ENCODE measurements around the gene CDK15.
A peak's percentile ranks its signal among the peaks of the same experiment; 100 is the strongest.

CDK15 gene

GRCh38 chr2:201900362-201900761 lies 94.0 kb downstream of the CDK15 start:
- Histone ChIP-seq H3K27me3 (ENCODE audit: control insufficient read depth, insufficient read depth, low read length) (peaks cover 7% of the 10 kb centered on the region), H3K36me3 (ENCODE audit: insufficient read depth, low read length) (no peaks in the 10 kb centered on the region), H3K4me3 (ENCODE audit: low read length) (no peak overlapping the region), H3K4me2 (ENCODE audit: low read length) (no peak overlapping the region), H3K9me3 (replicated peaks; ENCODE audit: low read length) (no peaks in the 10 kb centered on the region), H3K4me1 (ENCODE audit: control insufficient read depth, insufficient read depth, low read length) (peaks cover 6% of the 10 kb centered on the region), H3K9ac (ENCODE audit: low read depth, low read length) (no peak overlapping the region)

GRCh38 chr2:201901786-201902185 lies 95.4 kb downstream of the CDK15 start:
- peaks cover 7% of the 10 kb centered on the region for H3K27me3 ChIP-seq (ENCODE audit: control insufficient read depth, insufficient read depth, low read length)
- no peak overlapping the region for H3K4me2 ChIP-seq (ENCODE audit: low read length)
- no peaks in the 10 kb centered on the region for H3K36me3 ChIP-seq (ENCODE audit: insufficient read depth, low read length)
- H3K4me3 ChIP-seq (ENCODE audit: low read length) = no peak overlapping the region
- no peaks in the 10 kb centered on the region for H3K9me3 ChIP-seq (replicated peaks; ENCODE audit: low read length)
- H3K9ac ChIP-seq (ENCODE audit: low read depth, low read length) = no peak overlapping the region
- H3K4me1 ChIP-seq (ENCODE audit: control insufficient read depth, insufficient read depth, low read length) = peaks cover 6% of the 10 kb centered on the region

GRCh38 chr2:201904538-201905420 lies 98.4 kb downstream of the CDK15 start:
- H3K4me3 ChIP-seq (ENCODE audit: low read length) = no peak overlapping the region
- no peaks in the 10 kb centered on the region for H3K9me3 ChIP-seq (replicated peaks; ENCODE audit: low read length)
- H3K4me1 ChIP-seq (ENCODE audit: control insufficient read depth, insufficient read depth, low read length) = peaks cover 16% of the 10 kb centered on the region
- no peak overlapping the region for H3K4me2 ChIP-seq (ENCODE audit: low read length)
- H3K9ac ChIP-seq (ENCODE audit: low read depth, low read length) = no peak overlapping the region
- no peaks in the 10 kb centered on the region for H3K27me3 ChIP-seq (ENCODE audit: control insufficient read depth, insufficient read depth, low read length)
- no peaks in the 10 kb centered on the region for H3K36me3 ChIP-seq (ENCODE audit: insufficient read depth, low read length)

- Histone ChIP-seq H3K9me3 (replicated peaks; ENCODE audit: low read length) (no peaks in the 10 kb centered on the region), H3K4me3 (ENCODE audit: low read length) (no peak overlapping the region), H3K36me3 (ENCODE audit: insufficient read depth, low read length) (no peaks in the 10 kb centered on the region), H3K27me3 (ENCODE audit: control insufficient read depth, insufficient read depth, low read length) (no peaks in the 10 kb centered on the region), H3K4me2 (ENCODE audit: low read length) (no peak overlapping the region), H3K4me1 (ENCODE audit: control insufficient read depth, insufficient read depth, low read length) (peaks cover 22% of the 10 kb centered on the region), H3K9ac (ENCODE audit: low read depth, low read length) (no peak overlapping the region)
Measured at GRCh38 chr2:201906777-201907562, 100.6 kb downstream of the CDK15 start.

- H3K4me2 ChIP-seq (ENCODE audit: low read length) = no peak overlapping the region
- H3K9ac ChIP-seq (ENCODE audit: low read depth, low read length) = no peak overlapping the region
- no peaks in the 10 kb centered on the region for H3K27me3 ChIP-seq (ENCODE audit: control insufficient read depth, insufficient read depth, low read length)
- H3K36me3 ChIP-seq (ENCODE audit: insufficient read depth, low read length) = no peaks in the 10 kb centered on the region
- no peak overlapping the region for H3K4me3 ChIP-seq (ENCODE audit: low read length)
- peaks cover 22% of the 10 kb centered on the region for H3K4me1 ChIP-seq (ENCODE audit: control insufficient read depth, insufficient read depth, low read length)
- no peaks in the 10 kb centered on the region for H3K9me3 ChIP-seq (replicated peaks; ENCODE audit: low read length)
Measured at GRCh38 chr2:201907563-201907881, 101.2 kb downstream of the CDK15 start.

- peaks cover 22% of the 10 kb centered on the region for H3K4me1 ChIP-seq (ENCODE audit: control insufficient read depth, insufficient read depth, low read length)
- H3K27me3 ChIP-seq (ENCODE audit: control insufficient read depth, insufficient read depth, low read length) = no peaks in the 10 kb centered on the region
- no peak overlapping the region for H3K9ac ChIP-seq (ENCODE audit: low read depth, low read length)
- H3K9me3 ChIP-seq (replicated peaks; ENCODE audit: low read length) = no peaks in the 10 kb centered on the region
- no peak overlapping the region for H3K4me3 ChIP-seq (ENCODE audit: low read length)
- peak overlapping the region; percentile 11 for H3K4me2 ChIP-seq (ENCODE audit: low read length)
- H3K36me3 ChIP-seq (ENCODE audit: insufficient read depth, low read length) = no peaks in the 10 kb centered on the region
Measured at GRCh38 chr2:201908901-201909300, 102.6 kb downstream of the CDK15 start.

GRCh38 chr2:201909348-201909747 lies 103.0 kb downstream of the CDK15 start:
- Histone ChIP-seq H3K27me3 (ENCODE audit: control insufficient read depth, insufficient read depth, low read length) (no peaks in the 10 kb centered on the region), H3K9me3 (replicated peaks; ENCODE audit: low read length) (no peaks in the 10 kb centered on the region), H3K4me3 (ENCODE audit: low read length) (peak overlapping the region; percentile 35), H3K4me1 (ENCODE audit: control insufficient read depth, insufficient read depth, low read length) (peaks cover 22% of the 10 kb centered on the region), H3K9ac (ENCODE audit: low read depth, low read length) (no peak overlapping the region), H3K36me3 (ENCODE audit: insufficient read depth, low read length) (no peaks in the 10 kb centered on the region), H3K4me2 (ENCODE audit: low read length) (peak overlapping the region; percentile 73)

- Histone ChIP-seq H3K4me1 (ENCODE audit: control insufficient read depth, insufficient read depth, low read length) (peaks cover 19% of the 10 kb centered on the region), H3K27me3 (ENCODE audit: control insufficient read depth, insufficient read depth, low read length) (no peaks in the 10 kb centered on the region), H3K4me2 (ENCODE audit: low read length) (peak overlapping the region; percentile 73), H3K4me3 (ENCODE audit: low read length) (peak overlapping the region; percentile 35), H3K36me3 (ENCODE audit: insufficient read depth, low read length) (no peaks in the 10 kb centered on the region), H3K9me3 (replicated peaks; ENCODE audit: low read length) (no peaks in the 10 kb centered on the region), H3K9ac (ENCODE audit: low read depth, low read length) (no peak overlapping the region)
Measured at GRCh38 chr2:201909961-201910361, 103.6 kb downstream of the CDK15 start.

GRCh38 chr2:201911372-201911771 lies 105.0 kb downstream of the CDK15 start:
- no peak overlapping the region for H3K4me3 ChIP-seq (ENCODE audit: low read length)
- H3K9ac ChIP-seq (ENCODE audit: low read depth, low read length) = no peak overlapping the region
- no peaks in the 10 kb centered on the region for H3K27me3 ChIP-seq (ENCODE audit: control insufficient read depth, insufficient read depth, low read length)
- no peaks in the 10 kb centered on the region for H3K9me3 ChIP-seq (replicated peaks; ENCODE audit: low read length)
- peaks cover 16% of the 10 kb centered on the region for H3K4me1 ChIP-seq (ENCODE audit: control insufficient read depth, insufficient read depth, low read length)
- no peaks in the 10 kb centered on the region for H3K36me3 ChIP-seq (ENCODE audit: insufficient read depth, low read length)
- H3K4me2 ChIP-seq (ENCODE audit: low read length) = no peak overlapping the region

GRCh38 chr2:201913201-201913600 lies 106.9 kb downstream of the CDK15 start:
- Histone ChIP-seq H3K27me3 (ENCODE audit: control insufficient read depth, insufficient read depth, low read length) (no peaks in the 10 kb centered on the region), H3K4me2 (ENCODE audit: low read length) (no peak overlapping the region), H3K9ac (ENCODE audit: low read depth, low read length) (no peak overlapping the region), H3K9me3 (replicated peaks; ENCODE audit: low read length) (no peaks in the 10 kb centered on the region), H3K4me3 (ENCODE audit: low read length) (no peak overlapping the region), H3K36me3 (ENCODE audit: insufficient read depth, low read length) (no peaks in the 10 kb centered on the region), H3K4me1 (ENCODE audit: control insufficient read depth, insufficient read depth, low read length) (peaks cover 16% of the 10 kb centered on the region)

- H3K27me3 ChIP-seq (ENCODE audit: control insufficient read depth, insufficient read depth, low read length) = no peaks in the 10 kb centered on the region
- H3K9me3 ChIP-seq (replicated peaks; ENCODE audit: low read length) = no peaks in the 10 kb centered on the region
- no peak overlapping the region for H3K9ac ChIP-seq (ENCODE audit: low read depth, low read length)
- no peaks in the 10 kb centered on the region for H3K4me1 ChIP-seq (ENCODE audit: control insufficient read depth, insufficient read depth, low read length)
- no peak overlapping the region for H3K4me3 ChIP-seq (ENCODE audit: low read length)
- H3K4me2 ChIP-seq (ENCODE audit: low read length) = no peak overlapping the region
- H3K36me3 ChIP-seq (ENCODE audit: insufficient read depth, low read length) = no peaks in the 10 kb centered on the region
Measured at GRCh38 chr2:201915446-201915845, 109.1 kb downstream of the CDK15 start.

All from skeletal muscle satellite cell (primary cell).